ENCODE results near the gene GLIS1.

Gene GLIS1

DNA sequence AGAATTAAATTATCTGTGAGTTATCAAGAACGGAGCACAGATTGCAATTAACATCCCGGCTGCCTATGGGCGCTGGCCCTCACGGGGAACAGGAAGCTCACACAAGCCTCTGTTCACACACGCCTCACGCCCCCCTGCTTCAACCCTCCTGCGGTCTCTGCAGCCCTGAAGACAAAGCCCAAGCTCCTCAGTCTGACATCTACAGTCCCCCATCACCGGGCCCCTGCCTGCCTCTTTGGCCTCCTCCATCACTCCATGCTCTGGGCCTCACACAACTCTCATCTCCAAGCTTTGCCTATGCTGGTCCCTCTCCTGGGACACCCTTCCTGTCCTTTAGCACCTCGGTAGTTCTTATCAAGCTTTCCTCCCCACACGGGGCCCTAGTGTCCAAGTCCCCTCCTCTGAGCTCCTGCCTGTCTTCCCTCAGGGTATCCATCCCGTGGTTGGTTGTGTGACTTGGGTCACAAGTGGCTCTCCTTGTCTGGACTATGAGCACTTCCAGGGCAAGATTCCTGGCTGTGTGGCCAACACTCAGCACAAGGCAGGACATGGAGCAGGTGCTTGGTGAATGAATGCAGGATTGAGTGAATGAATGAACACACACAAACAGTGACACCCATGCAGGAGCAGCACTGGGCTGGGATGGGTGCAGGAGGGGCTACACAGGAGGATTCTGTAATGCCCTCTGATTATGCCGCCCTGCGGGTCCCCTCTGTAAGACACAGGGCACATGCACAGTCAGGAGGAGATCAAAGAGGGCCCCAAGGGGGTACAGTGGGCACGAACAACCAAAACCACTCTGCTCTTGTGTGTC is 163.6 kb downstream of the GLIS1 start:
- no peak for DNase-seq

DNA sequence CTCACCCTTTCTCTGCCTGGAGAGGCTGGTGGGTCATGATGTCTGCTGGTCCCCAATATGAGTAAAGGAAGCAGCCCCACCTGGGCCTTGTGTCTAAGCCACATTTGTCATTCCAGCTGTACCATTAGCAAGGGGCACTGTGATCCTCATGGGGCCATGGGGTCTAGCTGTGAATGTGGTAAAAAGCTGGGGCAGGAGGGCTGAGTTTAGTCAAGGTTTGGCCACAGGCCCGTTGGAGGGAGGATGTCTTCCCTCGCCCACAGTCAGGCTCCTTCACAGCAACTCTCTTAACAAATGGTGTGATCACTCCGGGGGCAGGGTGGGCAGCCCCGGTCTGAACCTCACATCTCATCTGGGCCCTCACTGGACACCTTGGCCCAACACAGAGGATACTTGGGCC is 164.3 kb downstream of the GLIS1 start:
- no peak for DNase-seq

GRCh38 chr1:53573931-53574330 is 165.0 kb downstream of the GLIS1 start:
- DNase-seq, result no peak

DNA sequence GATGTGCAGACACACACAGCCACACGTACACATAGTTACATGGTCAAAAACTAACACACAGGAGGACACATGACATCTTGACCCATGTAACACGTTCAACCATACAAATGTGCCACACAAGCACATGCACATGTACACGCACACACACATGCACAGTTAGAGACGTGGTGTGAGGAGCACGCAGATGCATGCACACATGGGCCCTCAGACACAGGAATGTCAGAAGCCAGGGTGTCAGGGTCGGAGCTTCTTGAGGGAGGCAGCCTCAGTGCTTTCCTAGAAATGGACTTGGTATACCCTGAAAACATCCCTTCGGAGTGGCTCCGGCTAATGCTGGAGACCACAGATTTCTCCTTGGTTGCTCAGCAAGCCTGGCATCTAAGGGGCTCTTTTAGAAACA is 165.4 kb downstream of the GLIS1 start:
- no peak for DNase-seq

DNA sequence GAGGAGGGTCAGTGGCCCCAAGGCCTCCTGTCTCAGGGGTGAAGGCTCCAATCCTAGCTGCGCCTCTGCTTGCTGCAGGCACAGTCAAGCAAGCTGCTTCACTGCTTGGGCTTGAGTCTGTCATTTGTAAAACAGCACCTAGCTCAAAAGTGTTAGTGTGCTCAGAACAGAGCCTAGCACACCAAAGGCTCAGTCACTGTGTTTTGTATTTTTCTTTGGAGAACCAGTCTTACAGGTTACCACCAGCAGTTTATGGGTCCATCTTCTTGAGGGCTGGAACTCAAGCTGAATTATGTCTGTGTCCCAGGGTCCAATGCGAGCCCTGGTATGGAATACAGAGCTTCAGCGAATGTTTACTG is 166.2 kb downstream of the GLIS1 start:
- no peak for DNase-seq

DNA sequence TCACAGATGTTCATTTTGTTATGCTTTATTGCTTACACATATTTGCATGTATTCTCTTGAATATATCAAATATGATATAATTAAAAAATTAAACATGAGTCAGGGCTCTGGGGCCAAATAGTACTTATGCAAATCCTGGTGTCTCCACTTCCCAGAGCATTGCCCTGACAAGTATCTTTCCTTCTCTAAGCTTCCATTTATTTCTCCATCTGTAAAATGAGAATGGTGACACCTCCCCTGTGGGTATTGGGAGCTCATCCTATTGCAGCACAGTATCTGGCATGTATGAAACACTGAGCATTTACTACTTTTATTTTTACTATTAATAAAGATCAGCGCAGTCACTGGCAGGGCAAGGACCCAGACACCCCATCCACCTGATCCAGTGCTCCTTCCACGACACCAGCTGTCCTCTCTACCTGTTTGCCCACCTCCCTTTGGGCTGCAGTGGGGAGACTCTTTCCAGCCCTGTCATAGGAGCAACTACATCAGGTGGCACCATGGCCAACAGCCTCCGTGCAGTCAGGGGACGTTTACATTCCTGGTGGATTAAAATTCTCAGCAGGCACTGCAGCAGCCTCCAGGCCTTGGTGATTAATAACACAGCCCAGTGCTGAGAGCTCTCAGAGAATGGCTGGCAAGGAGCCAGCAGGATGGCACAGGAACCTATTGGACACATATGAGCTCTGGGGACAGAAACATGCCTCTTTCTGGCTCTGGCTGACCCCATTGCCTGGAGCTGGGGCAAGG is 166.7 kb downstream of the GLIS1 start:
- no peak for DNase-seq

DNA sequence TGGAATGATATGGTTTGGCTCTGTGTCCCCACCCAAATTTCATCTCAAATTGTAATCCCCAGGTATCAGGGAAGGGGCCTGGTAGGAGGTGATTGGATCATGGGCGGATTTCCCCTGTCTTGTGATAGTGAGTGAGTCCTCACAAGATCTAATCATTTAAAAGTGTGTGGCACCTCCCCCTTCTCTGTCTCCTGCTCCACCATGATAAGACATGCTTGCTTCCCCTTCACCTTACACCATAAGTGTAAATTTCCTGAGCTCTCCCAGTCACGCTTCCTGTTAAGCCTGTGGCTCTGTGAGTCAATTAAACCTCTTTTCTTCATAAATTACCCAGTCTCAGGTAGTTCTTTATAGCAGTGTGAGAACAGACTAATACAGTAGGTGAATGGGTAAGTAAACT is 170.4 kb downstream of the GLIS1 start:
- DNase-seq, result no peak

- DNase-seq, result no peak
Observed at GRCh38 chr1:53567851-53568250, 171.1 kb downstream of the GLIS1 start.

DNA sequence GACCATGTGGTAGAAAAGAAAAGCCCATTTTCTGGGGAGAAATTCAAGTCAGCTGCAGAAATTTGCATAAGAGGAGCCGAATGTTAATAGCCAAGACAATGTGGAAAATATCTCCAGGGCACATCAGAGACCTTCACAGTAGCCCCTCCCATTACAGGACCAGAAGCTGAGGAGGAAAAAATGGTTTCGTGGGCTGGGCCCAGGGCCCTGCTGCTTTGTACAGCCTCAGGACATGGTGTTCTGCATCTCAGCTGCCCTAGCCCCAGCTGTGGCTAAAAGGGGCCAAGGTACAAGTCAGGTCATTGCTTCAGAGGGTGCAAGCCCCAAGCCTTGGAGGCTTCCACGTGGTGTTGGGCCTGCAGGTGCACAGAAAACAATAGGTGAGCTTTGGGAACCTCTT is 171.5 kb downstream of the GLIS1 start:
- no peak for DNase-seq

DNA sequence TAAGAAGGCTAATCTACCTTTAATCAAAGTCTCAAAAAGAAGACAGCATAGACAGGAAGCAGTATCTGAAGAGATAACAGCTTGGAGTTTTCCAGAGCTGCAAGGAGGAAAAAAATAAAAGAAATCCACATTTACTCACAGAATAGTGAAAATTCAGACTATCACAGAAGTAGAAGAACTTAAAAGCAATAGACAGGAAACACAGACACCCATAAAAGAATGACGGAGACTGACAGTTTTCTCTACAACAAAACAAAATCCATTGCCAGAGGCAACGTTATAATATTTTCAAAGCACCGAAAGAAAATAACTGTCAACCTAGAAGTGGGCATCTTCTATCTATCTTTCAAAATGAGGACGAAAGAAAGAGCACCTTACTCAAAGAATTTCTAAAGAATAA is 175.4 kb downstream of the GLIS1 start:
- no peak for DNase-seq

DNA sequence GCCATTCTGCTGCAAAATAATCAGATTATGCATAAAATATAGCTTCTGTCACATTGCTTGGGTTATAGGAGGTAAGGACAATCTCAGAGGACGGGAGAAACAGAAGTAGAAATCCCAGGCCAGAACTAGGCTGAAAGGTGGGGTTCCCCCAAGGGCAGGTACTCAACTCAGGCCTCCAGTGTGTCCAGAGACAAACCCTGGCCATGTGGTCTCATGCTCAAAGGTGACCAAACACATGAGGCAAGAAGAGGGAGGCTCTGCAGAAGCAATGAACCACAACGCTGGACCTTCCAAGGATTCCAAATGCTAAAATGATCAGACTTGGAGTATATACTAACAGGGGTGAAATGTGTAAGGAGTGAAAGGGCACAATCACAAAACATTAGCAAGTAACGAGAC is 176.0 kb downstream of the GLIS1 start:
- DNase-seq, result no peak

- DNase-seq, result no peak
Observed at GRCh38 chr1:53562291-53562980, 176.5 kb downstream of the GLIS1 start.

DNA sequence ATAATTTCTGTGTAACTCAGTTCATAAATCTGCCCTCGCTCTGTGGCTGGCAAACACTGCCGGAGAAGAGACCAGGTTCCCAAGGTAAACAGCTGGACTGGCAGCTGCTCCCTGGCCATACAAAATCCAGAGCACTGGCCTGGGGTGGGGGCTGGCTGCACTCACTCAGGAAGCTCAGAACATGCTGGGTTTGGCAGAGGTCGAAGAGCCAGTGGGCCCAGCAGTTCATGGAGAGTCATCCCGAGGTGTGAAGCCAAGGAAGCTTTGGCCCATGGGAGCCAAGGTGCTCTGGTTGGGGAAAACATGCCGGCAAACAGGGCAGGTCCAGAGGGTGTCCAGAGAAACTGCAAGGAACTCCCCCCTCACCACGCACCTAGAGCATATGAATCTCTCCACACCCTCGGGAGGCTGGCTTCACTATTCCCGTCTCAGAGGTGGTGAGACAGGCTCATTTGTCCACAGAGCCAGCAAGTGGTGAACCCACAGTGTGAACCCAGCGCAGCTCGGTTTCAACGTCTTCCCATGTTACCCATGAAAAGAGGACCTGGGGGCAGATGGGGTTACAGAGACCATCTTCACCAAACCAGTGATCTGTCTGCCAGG is 177.4 kb downstream of the GLIS1 start:
- DNase-seq, result no peak

DNA sequence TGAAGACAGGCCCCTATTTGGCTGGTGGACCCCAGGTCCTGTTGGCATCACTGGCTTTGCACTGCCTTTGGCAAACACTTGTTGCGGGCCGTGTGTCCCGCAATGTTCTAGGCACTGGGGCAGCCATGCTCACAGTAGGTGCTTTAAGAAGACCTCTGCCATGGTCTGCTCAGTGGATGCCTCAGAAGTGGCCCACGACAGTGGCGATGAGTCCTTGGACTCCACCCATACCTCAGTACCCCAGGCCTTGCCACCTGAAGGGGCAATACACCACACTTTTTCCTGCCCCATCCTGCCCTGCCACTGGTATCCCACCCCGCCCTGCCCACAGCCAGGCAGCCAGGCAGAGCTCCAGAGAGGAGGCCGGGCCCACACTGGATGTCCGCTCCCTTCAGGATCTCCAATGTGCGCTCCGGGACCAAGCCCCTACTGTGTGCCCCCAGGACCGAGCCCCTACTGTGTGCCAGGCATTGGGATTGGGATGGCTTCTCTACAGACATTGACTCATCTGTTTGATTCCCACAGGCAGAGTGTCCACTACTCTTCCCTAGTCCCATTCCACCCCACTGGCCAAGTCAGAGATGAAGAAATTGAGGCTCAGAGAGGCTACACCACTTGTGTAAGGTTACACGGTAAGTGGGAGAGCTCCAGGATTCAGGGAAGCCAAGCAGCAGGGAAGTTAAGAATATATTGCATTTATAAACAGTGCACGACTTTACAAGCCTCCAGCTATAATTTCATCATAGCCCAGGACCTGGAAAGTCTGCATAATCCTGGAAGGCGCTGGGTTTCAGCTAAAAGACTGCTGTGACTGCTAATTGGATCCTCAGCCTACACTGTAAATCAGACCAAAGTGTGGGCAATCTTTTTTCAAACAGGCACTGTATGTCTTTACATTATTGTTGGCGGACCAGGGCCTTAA is 178.1 kb downstream of the GLIS1 start:
- DNase-seq, result no peak

DNA sequence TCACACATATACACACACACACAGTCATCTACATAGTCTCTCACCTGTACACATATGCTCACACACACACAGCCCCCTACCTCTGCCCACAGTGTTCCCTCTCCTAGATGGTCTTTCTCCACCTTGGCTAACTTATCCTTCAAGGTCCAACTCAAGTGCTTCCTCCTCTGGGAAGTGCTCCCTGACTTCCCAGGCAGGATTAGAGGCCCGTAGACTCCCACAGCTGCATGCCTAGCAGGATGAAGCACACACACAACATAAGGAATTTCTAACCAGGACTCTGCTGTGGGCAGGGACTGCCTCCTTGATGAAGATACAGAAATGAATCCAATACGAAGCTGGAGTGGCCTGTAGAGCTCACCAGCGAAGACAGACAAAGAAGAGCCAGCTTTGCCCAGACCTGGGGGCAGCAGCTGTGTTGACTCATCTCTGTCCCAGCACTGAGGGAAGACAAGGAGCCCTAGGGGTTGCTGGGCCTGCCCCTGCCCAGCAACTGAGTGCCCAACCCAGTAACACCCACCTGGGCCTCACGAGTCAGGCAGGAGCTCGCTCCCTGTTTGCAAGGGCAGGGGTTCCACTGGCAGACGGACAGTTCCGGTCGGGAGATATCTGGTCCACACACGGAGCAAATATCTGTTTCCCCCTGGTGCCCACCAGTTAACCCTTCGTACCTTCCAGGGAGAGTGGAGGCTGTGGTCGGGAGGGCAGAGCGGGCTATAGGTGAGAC is 178.9 kb downstream of the GLIS1 start:
- DNase-seq, result no peak

- no peak for DNase-seq
Observed at GRCh38 chr1:53559391-53559815, 179.6 kb downstream of the GLIS1 start.

DNA sequence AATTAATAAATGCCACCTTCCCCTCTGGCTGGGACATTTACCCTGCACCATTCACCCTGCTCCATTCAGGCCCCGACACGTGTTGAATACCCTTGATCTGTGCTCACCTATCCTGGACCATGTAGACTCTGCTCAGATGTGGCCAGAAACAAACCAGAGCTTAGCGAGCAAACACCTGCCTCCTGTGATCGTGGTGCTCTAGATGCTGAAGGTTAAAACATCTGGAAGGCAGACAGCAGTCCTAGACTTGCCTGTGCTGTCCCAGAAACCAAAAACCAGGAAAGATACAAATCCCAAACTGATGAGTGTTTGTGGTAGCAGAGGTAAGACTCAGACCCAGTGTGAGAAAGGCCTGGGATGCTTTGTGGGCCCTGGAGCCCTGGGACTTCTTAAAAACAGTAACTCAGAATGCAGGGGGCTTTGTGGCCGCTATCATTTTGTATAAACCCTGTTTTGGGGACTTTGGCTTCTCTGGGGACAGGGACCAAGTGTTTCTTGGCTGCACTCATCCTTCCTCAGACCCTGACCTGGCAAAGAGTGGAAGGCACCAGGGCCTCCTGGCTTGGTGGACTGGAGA is 180.1 kb downstream of the GLIS1 start:
- no peak for DNase-seq

GRCh38 chr1:53557830-53558738 is 180.9 kb downstream of the GLIS1 start:
- no peak for DNase-seq

- no peak for DNase-seq
Observed at GRCh38 chr1:53557369-53557768, 181.6 kb downstream of the GLIS1 start.

GRCh38 chr1:53556657-53557227 is 182.2 kb downstream of the GLIS1 start:
- DNase-seq, result no peak
